IMR-90 (cell line): ENCODE measurements around the gene NDOR1. TPM values are rescaled to one million over a fixed set of nuclear protein-coding genes. Genes with fewer than 3 reads are reported as not detected.

ENCODE experiments used
- ATAC-seq: fragments of 200-7000 bp; cut with Tn5 transposase; 2 replicates; pipeline ENCODE4 v1.9.1; 2020; ENCODE audit warnings: low read depth, mild to moderate bottlenecking, moderate library complexity
- BruUV-seq: library from RNA; stranded (reverse); fragments of 400-500 nt; replicated peaks from 2 replicates; lab custom pipeline; 2021; lab: Mats Ljungman, UMichigan
- CTCF ChIA-PET: fragments of 300-600 bp; formaldehyde crosslinking; extraction: SDS; loops from one replicate; lab custom pipeline; 2021; ENCODE audit warnings: antibody characterized with exemption; lab: Yijun Ruan, JAX
- POLR2A ChIA-PET: fragments of 300-600 bp; sonication (Branson Sonifier 250); formaldehyde crosslinking; loops from one replicate; lab custom pipeline; 2022; ENCODE audit warnings: antibody characterized with exemption; ENCODE audit not compliant: unreplicated experiment; lab: Charles Lee
- DNase-seq: peaks from one replicate; pipeline ENCODE4 v3.0.0; 2013
- H2AFZ ChIP-seq: replicated peaks from 2 replicates; pipeline ENCODE3; 2013; ENCODE audit warnings: low read length, mild to moderate bottlenecking; ENCODE audit not compliant: poor library complexity
- H2AK5ac ChIP-seq: 2 replicates; pipeline ENCODE4 v1.6.1; 2013; ENCODE audit warnings: low read depth, low read length, inconsistent platforms
- H2AK9ac ChIP-seq: replicated peaks from 2 replicates; pipeline ENCODE3; 2013; ENCODE audit warnings: mild to moderate bottlenecking, low read depth, low read length, moderate library complexity; ENCODE audit not compliant: poor library complexity
- H2BK120ac ChIP-seq: 2 replicates; pipeline ENCODE4 v1.6.1; 2013; ENCODE audit warnings: low read depth, low read length, inconsistent platforms
- H2BK15ac ChIP-seq: 3 replicates; pipeline ENCODE4 v1.6.1; 2013; ENCODE audit warnings: low read depth, low read length, inconsistent platforms
- H2BK20ac ChIP-seq: 2 replicates; pipeline ENCODE4 v1.6.1; 2013; ENCODE audit warnings: low read depth, mild to moderate bottlenecking, inconsistent platforms, low read length, moderate library complexity
- H2BK5ac ChIP-seq: 2 replicates; pipeline ENCODE4 v1.6.1; 2013; ENCODE audit warnings: mild to moderate bottlenecking, low read depth, low read length, inconsistent platforms; ENCODE audit not compliant: poor library complexity, severe bottlenecking
- H3K14ac ChIP-seq: replicated peaks from 2 replicates; pipeline ENCODE4 v1.6.1; 2013; ENCODE audit warnings: low read depth, low read length, inconsistent platforms
- H3K18ac ChIP-seq: 2 replicates; pipeline ENCODE4 v1.6.1; 2013; ENCODE audit warnings: low read depth, low read length, control low read depth
- H3K23ac ChIP-seq: 2 replicates; pipeline ENCODE4 v1.6.1; 2013; ENCODE audit warnings: low read depth, low read length, inconsistent platforms
- H3K27ac ChIP-seq: 2 replicates; pipeline ENCODE4 v1.5.1; 2013; ENCODE audit warnings: mild to moderate bottlenecking, control low read depth, low read length; ENCODE audit not compliant: insufficient read depth
- H3K27me3 ChIP-seq: 2 replicates; pipeline ENCODE4 v1.6.1; 2013; ENCODE audit warnings: low read length; ENCODE audit not compliant: control insufficient read depth, insufficient read depth
- H3K36me3 ChIP-seq: 2 replicates; pipeline ENCODE4 v1.6.1; 2013; ENCODE audit warnings: low read length, mixed read lengths; ENCODE audit not compliant: control insufficient read depth, insufficient read depth
- H3K4ac ChIP-seq: 2 replicates; pipeline ENCODE4 v1.6.1; 2013; ENCODE audit warnings: low read depth, low read length, inconsistent platforms
- H3K4me1 ChIP-seq: 2 replicates; pipeline ENCODE4 v1.6.1; 2013; ENCODE audit warnings: low read length, mixed read lengths; ENCODE audit not compliant: control insufficient read depth, insufficient read depth
- H3K4me2 ChIP-seq: 2 replicates; pipeline ENCODE4 v1.6.1; 2013; ENCODE audit warnings: low read depth, mild to moderate bottlenecking, control low read depth, low read length, moderate library complexity
- H3K4me3 ChIP-seq: 2 replicates; pipeline ENCODE4 v1.5.1; 2013; ENCODE audit warnings: low read depth, mild to moderate bottlenecking, control low read depth, low read length, moderate library complexity; ENCODE audit not compliant: insufficient read depth
- H3K56ac ChIP-seq: 2 replicates; pipeline ENCODE4 v1.6.1; 2013; ENCODE audit warnings: low read length, inconsistent platforms; ENCODE audit not compliant: insufficient read depth; ENCODE audit errors: extremely low read depth
- H3K79me1 ChIP-seq, 2 experiments: 2 replicates each; pipeline ENCODE4 v1.6.1; 2013; ENCODE audit warnings: low read length in 2 of 2, inconsistent platforms in 1 of 2, low read depth in 1 of 2
- H3K9ac ChIP-seq: 2 replicates; pipeline ENCODE4 v1.6.1; 2013; ENCODE audit warnings: low read depth, low read length, control low read depth
- H3K9me1 ChIP-seq: 2 replicates; pipeline ENCODE4 v1.6.1; 2013; ENCODE audit warnings: low read length, inconsistent platforms; ENCODE audit not compliant: insufficient read depth
- H3K9me3 ChIP-seq: 2 replicates; pipeline ENCODE4 v1.6.1; 2013; ENCODE audit warnings: low read length; ENCODE audit not compliant: control insufficient read depth, insufficient read depth
- H4K20me1 ChIP-seq: 2 replicates; pipeline ENCODE4 v1.6.1; 2013; ENCODE audit warnings: low read length, inconsistent platforms; ENCODE audit not compliant: insufficient read depth
- H4K5ac ChIP-seq: 2 replicates; pipeline ENCODE4 v1.6.1; 2013; ENCODE audit warnings: mild to moderate bottlenecking, low read depth, low read length, control low read depth
- H4K8ac ChIP-seq, 2 experiments: 2 replicates each; pipeline ENCODE4 v1.6.1; 2013; ENCODE audit warnings: low read depth in 2 of 2, low read length in 2 of 2, control low read depth in 1 of 2, inconsistent platforms in 1 of 2
- H4K91ac ChIP-seq: 2 replicates; pipeline ENCODE4 v1.6.1; 2013; ENCODE audit warnings: low read depth, low read length, inconsistent platforms; ENCODE audit not compliant: insufficient read depth
- BHLHE40 ChIP-seq: fragments of 150-350 bp; IDR thresholded peaks from 2 replicates; pipeline ENCODE4 v1.6.1; 2016; ENCODE audit warnings: mild to moderate bottlenecking, low read depth, low read length
- CEBPB ChIP-seq: IDR thresholded peaks from 2 replicates; pipeline ENCODE4 v1.6.1; 2012; ENCODE audit warnings: low read depth, low read length, improper control_type of control experiment
- CHD1 ChIP-seq: IDR thresholded peaks from 2 replicates; pipeline ENCODE4 v1.6.1; 2012; ENCODE audit warnings: low read depth, low read length, improper control_type of control experiment
- FOS ChIP-seq: fragments of 150-350 bp; IDR thresholded peaks from 2 replicates; pipeline ENCODE4 v1.6.1; 2016; ENCODE audit warnings: low read depth, low read length
- MAFK ChIP-seq: IDR thresholded peaks from 2 replicates; pipeline ENCODE4 v1.6.1; 2012; ENCODE audit warnings: low read depth, low read length, improper control_type of control experiment
- MAZ ChIP-seq: IDR thresholded peaks from 2 replicates; pipeline ENCODE4 v1.6.1; 2012; ENCODE audit warnings: low read depth, mild to moderate bottlenecking, low read length, improper control_type of control experiment, moderate library complexity, borderline replicate concordance
- MXI1 ChIP-seq: IDR thresholded peaks from 2 replicates; pipeline ENCODE4 v1.6.1; 2012; ENCODE audit warnings: low read depth, mild to moderate bottlenecking, low read length, moderate library complexity, borderline replicate concordance
- NFE2L2 ChIP-seq: fragments of 150-350 bp; IDR thresholded peaks from 2 replicates; pipeline ENCODE4 v1.6.1; 2016; ENCODE audit warnings: low read depth, mild to moderate bottlenecking, low read length
- POLR2A ChIP-seq: IDR thresholded peaks from 2 replicates; pipeline ENCODE4 v1.6.1; 2012; ENCODE audit warnings: mild to moderate bottlenecking, low read depth, low read length
- RAD21 ChIP-seq: IDR thresholded peaks from 2 replicates; pipeline ENCODE4 v1.6.1; 2012; ENCODE audit warnings: low read length, improper control_type of control experiment
- RCOR1 ChIP-seq: IDR thresholded peaks from 2 replicates; pipeline ENCODE4 v1.6.1; 2012; ENCODE audit warnings: mild to moderate bottlenecking, low read length, improper control_type of control experiment; ENCODE audit not compliant: insufficient replicate concordance
- RFX5 ChIP-seq: IDR thresholded peaks from 2 replicates; pipeline ENCODE4 v1.8.0; 2012; ENCODE audit warnings: low read depth, mild to moderate bottlenecking, low read length, moderate library complexity
- SMC3 ChIP-seq: fragments of 150-350 bp; IDR thresholded peaks from 2 replicates; pipeline ENCODE4 v1.6.1; 2016; ENCODE audit warnings: low read depth, mild to moderate bottlenecking, antibody characterized with exemption, low read length, moderate library complexity
- WGBS, 2 experiments: methylation state at CpG; one replicate each; pipeline versions ENCODE4 v1.1.5 to v1.1.7; 2013; ENCODE audit warnings: missing lambda C conversion rate in 2 of 2; ENCODE audit not compliant: insufficient read length in 1 of 2; ENCODE audit errors: extremely low coverage in 2 of 2; 5-methylcytosine and 5-hydroxymethylcytosine counted together
- dilution Hi-C: fragments of 300-500 bp; cut with HindIII; formaldehyde crosslinking; loops from one replicate; pipeline ENCODE4 v1.14.3; 2018; ENCODE audit warnings: low sequenced_read_pairs; ENCODE audit not compliant: unreplicated experiment
- in situ Hi-C: fragments of 300-500 bp; cut with MboI; formaldehyde crosslinking; loops from 3 replicates; pipeline ENCODE4 v1.14.3; 2019; ENCODE audit warnings: low sequenced_read_pairs, inconsistent platforms, mixed read lengths
- intact Hi-C: fragments of 100-400 bp; cut with micrococcal nuclease; formaldehyde crosslinking; loops from 2 replicates; pipeline ENCODE4 v1.10.0; 2022
- polyA plus RNA-seq, 3 experiments: library from polyadenylated mRNA; depleted of rRNA; stranded (reverse); fragments of >200 nt; gene quantifications; 2 replicates each; pipeline ENCODE4 v1.2.3, GENCODE V29; 2012; ENCODE audit warnings: low replicate concordance in 1 of 3
- total RNA-seq: library from RNA; depleted of rRNA; stranded (reverse); fragments of >200 nt; gene quantifications from 2 replicates; pipeline ENCODE4 v1.2.3, GENCODE V29; 2012
- TF ChIP-seq, protein P1 (sequence below): fragments of 150-350 bp; IDR thresholded peaks from 2 replicates; pipeline ENCODE4 v1.6.1; 2016; ENCODE audit warnings: low read depth, mild to moderate bottlenecking, low read length, moderate library complexity, borderline replicate concordance
- TF ChIP-seq, protein P2 (sequence below): fragments of 150-350 bp; IDR thresholded peaks from 2 replicates; pipeline ENCODE4 v1.6.1; 2017; ENCODE audit warnings: mild to moderate bottlenecking, antibody characterized with exemption, low read length, low read depth
- TF ChIP-seq, protein P3 (sequence below): conservative IDR thresholded peaks from 2 replicates; pipeline ENCODE4 v1.5.1; 2012; ENCODE audit warnings: mild to moderate bottlenecking, low read depth, low read length, improper control_type of control experiment

Gene NDOR1
- total and polyA plus RNA-seq, 2 of the 4 experiments (the other 2 are of a cell fraction): 0.90 to 10.6 TPM

DNA sequence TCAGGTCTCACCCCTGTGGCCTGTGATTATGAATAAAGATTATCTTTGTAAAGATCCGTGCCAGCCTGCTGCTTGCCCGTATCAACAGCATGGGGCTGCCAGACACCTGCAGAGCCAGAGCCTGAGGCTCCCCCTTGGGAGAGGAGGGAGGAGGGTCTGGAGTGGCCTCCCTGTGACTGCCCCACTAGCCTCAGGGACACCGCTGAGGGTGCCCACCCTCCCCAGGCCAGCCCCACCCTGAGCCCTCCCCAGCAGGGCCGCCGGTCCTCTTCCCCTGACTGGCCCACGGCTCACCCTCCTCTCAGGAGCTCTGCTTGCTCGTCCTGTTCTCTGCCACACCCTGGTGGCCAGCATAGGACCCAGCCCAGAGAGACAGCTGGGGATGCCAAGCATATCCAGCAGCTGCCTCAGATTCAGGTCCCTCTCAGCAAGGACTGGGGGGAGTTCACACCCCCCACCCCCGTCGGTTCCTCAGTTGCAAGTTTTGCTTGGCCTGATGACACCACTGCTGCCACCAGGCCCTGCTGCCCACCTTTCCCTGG, 15.1 kb upstream of the NDOR1 start:
- Histone ChIP-seq H4K5ac (no peak overlapping the region), H4K91ac (no peak overlapping the region), H3K4me3 (no peak overlapping the region), H2BK120ac (no peak overlapping the region), H4K8ac (no peak overlapping the region), H2AK9ac (no peak overlapping the region), H3K23ac (no peak overlapping the region), H3K36me3 (peaks cover 38% of the 10 kb centered on the region), H3K79me1 (peaks cover 5 to 74% of the 10 kb centered on the region in 2 experiments), H3K9me3 (no peaks in the 10 kb centered on the region), H3K14ac (no peak overlapping the region), H3K4me1 (peaks cover 16% of the 10 kb centered on the region), H3K9me1 (no peaks in the 10 kb centered on the region), H3K4ac (no peak overlapping the region), H2BK5ac (no peak overlapping the region), H3K4me2 (no peak overlapping the region; the same call in 1 of the 2 replicates), H4K20me1 (peaks cover 27% of the 10 kb centered on the region), H2BK20ac (no peak overlapping the region), H2AFZ (no peak overlapping the region), H3K27me3 (no peaks in the 10 kb centered on the region), H3K27ac (no peak overlapping the region), H3K56ac (no peak overlapping the region), H3K9ac (no peak overlapping the region), H3K18ac (no peak overlapping the region), H2AK5ac (no peak overlapping the region), H2BK15ac (no peak overlapping the region)
- intact Hi-C loops (no loop called here), dilution Hi-C loops (no loop called here), in situ Hi-C loops (no loop called here)
- DNase-seq (no peak), ATAC-seq (no peak)
- ChIA-PET CTCF (no interaction called here), POLR2A (no interaction called here)
- no TSS peak for BruUV-seq
- 100% methylated on average over 2 of the region's 9 CpGs; no CpG with 5 or more reads in 1 of the 2 experiments for WGBS, 2 experiments
- no peak for TF ChIP-seq BHLHE40
- no peak for TF ChIP-seq RCOR1
- TF ChIP-seq POLR2A: no peak
- no peak for TF ChIP-seq RFX5
- no peak for TF ChIP-seq NFE2L2
- TF ChIP-seq MAZ: no peak
- TF ChIP-seq SMC3: no peak
- TF ChIP-seq, protein P1, sequence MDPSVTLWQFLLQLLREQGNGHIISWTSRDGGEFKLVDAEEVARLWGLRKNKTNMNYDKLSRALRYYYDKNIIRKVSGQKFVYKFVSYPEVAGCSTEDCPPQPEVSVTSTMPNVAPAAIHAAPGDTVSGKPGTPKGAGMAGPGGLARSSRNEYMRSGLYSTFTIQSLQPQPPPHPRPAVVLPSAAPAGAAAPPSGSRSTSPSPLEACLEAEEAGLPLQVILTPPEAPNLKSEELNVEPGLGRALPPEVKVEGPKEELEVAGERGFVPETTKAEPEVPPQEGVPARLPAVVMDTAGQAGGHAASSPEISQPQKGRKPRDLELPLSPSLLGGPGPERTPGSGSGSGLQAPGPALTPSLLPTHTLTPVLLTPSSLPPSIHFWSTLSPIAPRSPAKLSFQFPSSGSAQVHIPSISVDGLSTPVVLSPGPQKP: no peak
- TF ChIP-seq, protein P2, sequence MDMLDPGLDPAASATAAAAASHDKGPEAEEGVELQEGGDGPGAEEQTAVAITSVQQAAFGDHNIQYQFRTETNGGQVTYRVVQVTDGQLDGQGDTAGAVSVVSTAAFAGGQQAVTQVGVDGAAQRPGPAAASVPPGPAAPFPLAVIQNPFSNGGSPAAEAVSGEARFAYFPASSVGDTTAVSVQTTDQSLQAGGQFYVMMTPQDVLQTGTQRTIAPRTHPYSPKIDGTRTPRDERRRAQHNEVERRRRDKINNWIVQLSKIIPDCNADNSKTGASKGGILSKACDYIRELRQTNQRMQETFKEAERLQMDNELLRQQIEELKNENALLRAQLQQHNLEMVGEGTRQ: no peak
- no peak for TF ChIP-seq CEBPB
- no peak for TF ChIP-seq RAD21
- no peak for TF ChIP-seq FOS
- TF ChIP-seq CHD1: no peak
- TF ChIP-seq, protein P3, sequence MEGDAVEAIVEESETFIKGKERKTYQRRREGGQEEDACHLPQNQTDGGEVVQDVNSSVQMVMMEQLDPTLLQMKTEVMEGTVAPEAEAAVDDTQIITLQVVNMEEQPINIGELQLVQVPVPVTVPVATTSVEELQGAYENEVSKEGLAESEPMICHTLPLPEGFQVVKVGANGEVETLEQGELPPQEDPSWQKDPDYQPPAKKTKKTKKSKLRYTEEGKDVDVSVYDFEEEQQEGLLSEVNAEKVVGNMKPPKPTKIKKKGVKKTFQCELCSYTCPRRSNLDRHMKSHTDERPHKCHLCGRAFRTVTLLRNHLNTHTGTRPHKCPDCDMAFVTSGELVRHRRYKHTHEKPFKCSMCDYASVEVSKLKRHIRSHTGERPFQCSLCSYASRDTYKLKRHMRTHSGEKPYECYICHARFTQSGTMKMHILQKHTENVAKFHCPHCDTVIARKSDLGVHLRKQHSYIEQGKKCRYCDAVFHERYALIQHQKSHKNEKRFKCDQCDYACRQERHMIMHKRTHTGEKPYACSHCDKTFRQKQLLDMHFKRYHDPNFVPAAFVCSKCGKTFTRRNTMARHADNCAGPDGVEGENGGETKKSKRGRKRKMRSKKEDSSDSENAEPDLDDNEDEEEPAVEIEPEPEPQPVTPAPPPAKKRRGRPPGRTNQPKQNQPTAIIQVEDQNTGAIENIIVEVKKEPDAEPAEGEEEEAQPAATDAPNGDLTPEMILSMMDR: no peak
- TF ChIP-seq MAFK: no peak
- TF ChIP-seq MXI1: no peak
